ENCODE measurements around the gene GMDS. TPM values are rescaled to one million over a fixed set of nuclear protein-coding genes. Genes with fewer than 3 reads are reported as not detected.

Gene GMDS
- total RNA-seq, 1 experiment from 2014 or later = 31.1 TPM

DNA sequence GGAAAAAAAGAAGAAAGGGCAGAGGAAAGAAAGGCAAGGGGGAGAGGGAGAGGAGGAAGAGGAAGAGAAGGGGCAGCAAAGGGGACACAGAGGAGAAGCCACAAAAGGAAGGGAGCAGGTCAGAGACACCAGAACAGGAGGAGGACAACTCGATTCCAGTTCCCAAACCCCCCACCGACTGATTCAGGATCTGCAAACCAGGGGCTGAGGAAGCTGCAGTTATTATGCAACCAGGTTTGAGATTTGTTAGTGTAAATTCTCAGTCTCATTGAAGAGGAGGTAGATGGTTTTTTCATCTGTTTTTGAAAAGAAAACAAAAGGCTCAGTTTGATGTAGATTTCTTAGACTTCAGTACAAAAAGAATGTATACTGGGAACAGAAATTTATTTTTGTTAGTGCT is 432.9 kb downstream of the GMDS start:
- no peaks in the 10 kb centered on the region for H3K27me3 ChIP-seq (replicated peaks; ENCODE audit: control insufficient read depth, insufficient read depth, low read length)
- TF ChIP-seq, protein P1, sequence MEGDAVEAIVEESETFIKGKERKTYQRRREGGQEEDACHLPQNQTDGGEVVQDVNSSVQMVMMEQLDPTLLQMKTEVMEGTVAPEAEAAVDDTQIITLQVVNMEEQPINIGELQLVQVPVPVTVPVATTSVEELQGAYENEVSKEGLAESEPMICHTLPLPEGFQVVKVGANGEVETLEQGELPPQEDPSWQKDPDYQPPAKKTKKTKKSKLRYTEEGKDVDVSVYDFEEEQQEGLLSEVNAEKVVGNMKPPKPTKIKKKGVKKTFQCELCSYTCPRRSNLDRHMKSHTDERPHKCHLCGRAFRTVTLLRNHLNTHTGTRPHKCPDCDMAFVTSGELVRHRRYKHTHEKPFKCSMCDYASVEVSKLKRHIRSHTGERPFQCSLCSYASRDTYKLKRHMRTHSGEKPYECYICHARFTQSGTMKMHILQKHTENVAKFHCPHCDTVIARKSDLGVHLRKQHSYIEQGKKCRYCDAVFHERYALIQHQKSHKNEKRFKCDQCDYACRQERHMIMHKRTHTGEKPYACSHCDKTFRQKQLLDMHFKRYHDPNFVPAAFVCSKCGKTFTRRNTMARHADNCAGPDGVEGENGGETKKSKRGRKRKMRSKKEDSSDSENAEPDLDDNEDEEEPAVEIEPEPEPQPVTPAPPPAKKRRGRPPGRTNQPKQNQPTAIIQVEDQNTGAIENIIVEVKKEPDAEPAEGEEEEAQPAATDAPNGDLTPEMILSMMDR (IDR thresholded peaks at IDR 0.05; ENCODE audit: insufficient read depth in 1 of 2, low read depth in 1 of 2, low read length in 1 of 2, severe bottlenecking in 1 of 2, unreplicated experiment in 1 of 2) = no peak
- DNase-seq = no peak
- no peaks in the 10 kb centered on the region for H3K36me3 ChIP-seq (ENCODE audit: control insufficient read depth, insufficient read depth, low read length)
- H3K9me3 ChIP-seq = no peaks in the 10 kb centered on the region
- ChIA-PET CTCF (interaction anchor here (0.6 kb wide), 1 partner anchor 97 kb away, joined by 4 read pairs; no protein-coding TSS in a partner anchor), POLR2A (no interaction called here)
- H3K4me1 Mint-ChIP-seq (ENCODE audit: low read depth, unreplicated experiment) = peaks cover 18% of the 10 kb centered on the region
- H3K4me3 Mint-ChIP-seq (ENCODE audit: unreplicated experiment) = no peak overlapping the region
- H3K4me1 ChIP-seq = no peaks in the 10 kb centered on the region
- H3K9me3 Mint-ChIP-seq (ENCODE audit: unreplicated experiment) = no peaks in the 10 kb centered on the region
- BruUV-seq (replicated peaks) = no TSS peak
- no peak overlapping the region for H3K27ac Mint-ChIP-seq (ENCODE audit: unreplicated experiment)
- no peaks in the 10 kb centered on the region for H3K27me3 Mint-ChIP-seq (ENCODE audit: insufficient read depth, unreplicated experiment)
- intact Hi-C loops (cut with micrococcal nuclease; ENCODE audit: unreplicated experiment) = no loop called here
- no peaks in the 10 kb centered on the region for H3K36me3 Mint-ChIP-seq (ENCODE audit: insufficient read depth, unreplicated experiment)
- no peak overlapping the region for H3K4me3 ChIP-seq (ENCODE audit: low read depth, low read length)

DNA sequence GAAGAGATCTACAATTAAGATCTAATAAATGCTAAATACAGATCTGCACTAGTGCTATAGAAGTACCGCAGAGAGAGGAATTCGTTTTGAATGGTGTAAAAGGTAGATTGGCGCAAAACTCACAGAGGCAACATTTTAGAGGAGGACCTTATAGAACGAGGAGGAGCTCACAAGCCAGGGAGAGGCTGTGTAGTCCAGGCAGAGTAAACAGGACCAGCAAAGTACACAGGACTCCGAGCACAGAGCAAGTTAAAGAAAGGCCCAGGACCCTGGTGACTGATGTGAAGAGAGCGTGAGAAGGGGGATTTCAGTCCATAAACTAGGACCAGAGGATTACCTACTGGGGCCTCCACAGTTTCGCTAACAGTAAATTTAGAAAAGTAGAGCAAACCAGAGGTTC is 433.4 kb downstream of the GMDS start:
- Mint-ChIP-seq H3K27ac (ENCODE audit: unreplicated experiment) (no peak overlapping the region), H3K27me3 (ENCODE audit: insufficient read depth, unreplicated experiment) (no peaks in the 10 kb centered on the region), H3K4me3 (ENCODE audit: unreplicated experiment) (no peak overlapping the region), H3K4me1 (ENCODE audit: low read depth, unreplicated experiment) (peaks cover 18% of the 10 kb centered on the region), H3K36me3 (ENCODE audit: insufficient read depth, unreplicated experiment) (no peaks in the 10 kb centered on the region), H3K9me3 (ENCODE audit: unreplicated experiment) (no peaks in the 10 kb centered on the region)
- no peaks in the 10 kb centered on the region for H3K27me3 ChIP-seq (replicated peaks; ENCODE audit: control insufficient read depth, insufficient read depth, low read length)
- ChIA-PET POLR2A (no interaction called here), CTCF (interaction anchor here (0.6 kb wide), 1 partner anchor 98 kb away, joined by 4 read pairs; no protein-coding TSS in a partner anchor)
- no peak overlapping the region for H3K4me3 ChIP-seq (ENCODE audit: low read depth, low read length)
- intact Hi-C loops (cut with micrococcal nuclease; ENCODE audit: unreplicated experiment) = no loop called here
- TF ChIP-seq, protein P1 (IDR thresholded peaks at IDR 0.05; ENCODE audit: insufficient read depth in 1 of 2, low read depth in 1 of 2, low read length in 1 of 2, severe bottlenecking in 1 of 2, unreplicated experiment in 1 of 2) = no peak
- no peaks in the 10 kb centered on the region for H3K4me1 ChIP-seq
- BruUV-seq (replicated peaks) = no TSS peak
- H3K36me3 ChIP-seq (ENCODE audit: control insufficient read depth, insufficient read depth, low read length) = no peaks in the 10 kb centered on the region
- H3K9me3 ChIP-seq = no peaks in the 10 kb centered on the region
- no peak for DNase-seq

DNA sequence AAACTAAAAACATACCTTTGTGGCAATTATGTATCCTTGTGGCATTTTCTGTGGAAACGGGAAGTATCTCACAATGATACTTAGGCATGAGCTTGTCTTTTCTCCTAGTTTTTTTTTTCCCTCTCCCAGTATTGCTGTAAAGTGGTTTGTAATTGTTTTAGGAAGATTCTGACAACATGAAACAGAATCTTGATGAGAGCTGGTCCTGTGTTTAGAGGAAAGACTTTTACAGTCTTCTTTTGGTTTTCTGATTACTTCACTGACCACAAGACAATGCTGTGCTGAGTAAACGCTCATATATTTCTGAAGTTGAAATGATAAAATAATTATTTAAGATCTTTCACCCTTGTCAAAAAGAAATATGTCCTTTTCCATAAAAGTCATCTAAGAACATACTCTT is 434.5 kb downstream of the GMDS start:
- TF ChIP-seq, protein P1 (IDR thresholded peaks at IDR 0.05; ENCODE audit: insufficient read depth in 1 of 2, low read depth in 1 of 2, low read length in 1 of 2, severe bottlenecking in 1 of 2, unreplicated experiment in 1 of 2) = no peak
- BruUV-seq (replicated peaks) = no TSS peak
- Mint-ChIP-seq H3K27me3 (ENCODE audit: insufficient read depth, unreplicated experiment) (no peaks in the 10 kb centered on the region), H3K4me3 (ENCODE audit: unreplicated experiment) (no peak overlapping the region), H3K4me1 (ENCODE audit: low read depth, unreplicated experiment) (peaks cover 18% of the 10 kb centered on the region), H3K9me3 (ENCODE audit: unreplicated experiment) (no peaks in the 10 kb centered on the region), H3K36me3 (ENCODE audit: insufficient read depth, unreplicated experiment) (no peaks in the 10 kb centered on the region), H3K27ac (ENCODE audit: unreplicated experiment) (no peak overlapping the region)
- no peak for DNase-seq
- H3K4me1 ChIP-seq = no peaks in the 10 kb centered on the region
- H3K4me3 ChIP-seq (ENCODE audit: low read depth, low read length) = no peak overlapping the region
- H3K9me3 ChIP-seq = no peaks in the 10 kb centered on the region
- ChIA-PET CTCF (no interaction called here), POLR2A (no interaction called here)
- H3K27me3 ChIP-seq (replicated peaks; ENCODE audit: control insufficient read depth, insufficient read depth, low read length) = no peaks in the 10 kb centered on the region
- intact Hi-C loops (cut with micrococcal nuclease; ENCODE audit: unreplicated experiment) = no loop called here
- no peaks in the 10 kb centered on the region for H3K36me3 ChIP-seq (ENCODE audit: control insufficient read depth, insufficient read depth, low read length)

All from Caco-2 (cell line).